Renal pelvis (tissue), 4 donors: ENCODE measurements around the gene CPLX1. TPM values are rescaled to one million over a fixed set of nuclear protein-coding genes. Genes with fewer than 3 reads are reported as not detected.

Experiments
- DNase-seq: peaks from one replicate; pipeline ENCODE4 v3.0.0-alpha.2; 2013
- polyA plus RNA-seq, 3 donors: library from polyadenylated mRNA; unstranded; fragments of 120-200 nt; gene quantifications; one replicate each; pipeline ENCODE4 v1.2.1, GENCODE V29; 2013; ENCODE audit not compliant: insufficient read length in 3 of 3

The CPLX1 gene
- polyA plus RNA-seq, 3 donors: 3.0 to 3.5 (median 3.1) TPM

GRCh38 chr4:856225-856901 lies 30.4 kb upstream of the CPLX1 start:
- DNase-seq: no peak

GRCh38 chr4:855880-856224 lies 29.9 kb upstream of the CPLX1 start:
- no peak for DNase-seq

- DNase-seq: no peak
Observed at GRCh38 chr4:854356-854755, 28.4 kb upstream of the CPLX1 start.

DNA sequence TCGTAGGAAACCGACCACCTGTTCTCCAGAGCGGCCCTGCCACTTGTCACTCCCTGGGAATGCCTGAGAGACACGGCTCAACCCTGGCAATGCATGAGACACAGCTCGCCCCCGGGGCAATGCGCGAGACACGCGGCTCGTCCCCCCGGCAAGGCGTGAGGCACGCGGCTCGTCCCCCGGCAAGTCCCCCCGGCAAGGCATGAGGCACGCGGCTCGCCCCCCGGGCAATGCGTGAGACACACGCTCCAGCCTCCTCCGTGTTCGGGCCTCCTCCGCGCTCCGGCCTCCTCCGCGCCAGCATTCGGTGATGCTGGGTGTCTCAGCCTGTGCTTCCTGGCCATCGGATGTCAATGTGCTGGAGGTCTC lies 27.5 kb upstream of the CPLX1 start:
- no peak for DNase-seq

- DNase-seq: no peak
Observed at GRCh38 chr4:851701-852430, 25.9 kb upstream of the CPLX1 start.

DNA sequence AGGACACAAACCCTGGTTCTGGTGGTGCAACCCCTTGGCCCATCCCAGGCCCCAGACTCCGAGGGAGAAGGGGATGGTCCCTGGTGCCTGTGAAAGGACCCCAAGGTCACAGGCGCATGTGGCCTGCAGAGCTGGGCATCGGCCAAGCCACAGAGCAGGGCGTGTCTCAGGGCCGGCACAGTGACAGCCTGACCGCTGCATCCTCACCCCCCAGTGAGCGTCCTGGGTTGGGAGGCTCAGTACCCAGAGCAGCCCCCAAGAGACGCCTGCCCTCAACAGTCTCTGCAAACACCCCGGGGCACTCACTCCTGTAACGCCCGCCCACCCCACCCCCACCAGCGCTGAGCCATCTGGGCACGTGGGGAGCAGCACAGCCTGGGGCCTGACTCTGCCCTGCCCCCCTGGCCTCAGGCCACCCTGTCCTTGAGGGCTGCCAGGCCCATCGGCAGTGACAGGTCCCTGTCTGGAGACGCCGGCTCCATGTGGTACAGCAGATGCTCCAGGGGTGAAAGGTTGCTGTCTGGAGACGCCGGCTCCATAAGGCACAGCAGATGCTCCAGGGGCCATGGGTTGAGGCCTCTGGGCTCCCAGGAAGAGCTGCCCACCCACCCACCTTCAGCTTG lies 24.5 kb upstream of the CPLX1 start:
- DNase-seq: no peak

DNA sequence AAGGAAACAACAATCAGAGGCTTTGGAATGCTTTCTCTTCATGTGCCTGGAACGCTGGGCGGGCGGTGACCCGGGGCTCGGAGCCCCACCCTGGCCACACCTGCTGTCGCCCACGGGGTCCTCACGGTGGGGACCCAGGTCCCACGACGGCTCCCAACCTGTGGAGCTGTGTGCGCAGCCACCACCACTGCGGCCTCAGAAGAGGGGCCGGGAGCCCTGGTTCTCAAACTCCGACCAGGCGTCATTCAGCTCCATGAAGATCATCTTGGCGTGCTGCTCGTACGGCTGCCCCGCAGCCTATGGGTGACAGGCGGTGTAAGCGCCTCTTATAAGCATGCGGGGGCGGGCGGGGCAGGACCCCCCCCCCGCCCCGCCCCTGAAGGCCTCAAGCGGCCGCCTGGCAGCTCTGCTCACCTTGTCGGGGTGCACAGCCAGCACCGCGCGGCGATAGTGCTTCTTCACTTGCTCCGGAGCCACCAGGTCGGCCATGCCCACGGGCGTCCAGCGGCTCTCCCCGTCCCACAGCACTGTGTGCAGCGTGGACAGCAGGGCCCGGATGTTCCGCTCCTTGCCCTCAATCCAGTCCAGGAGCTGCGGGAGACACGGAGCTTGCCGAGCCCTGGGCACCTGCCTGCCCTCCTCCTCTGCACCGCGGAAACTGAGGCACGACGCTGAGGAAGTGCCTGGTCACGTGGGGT lies 23.7 kb upstream of the CPLX1 start:
- no peak for DNase-seq

GRCh38 chr4:848803-849477 lies 23.0 kb upstream of the CPLX1 start:
- DNase-seq: no peak

GRCh38 chr4:848307-848691 lies 22.4 kb upstream of the CPLX1 start:
- DNase-seq: no peak

GRCh38 chr4:845836-846251 lies 19.9 kb upstream of the CPLX1 start:
- no peak for DNase-seq

DNA sequence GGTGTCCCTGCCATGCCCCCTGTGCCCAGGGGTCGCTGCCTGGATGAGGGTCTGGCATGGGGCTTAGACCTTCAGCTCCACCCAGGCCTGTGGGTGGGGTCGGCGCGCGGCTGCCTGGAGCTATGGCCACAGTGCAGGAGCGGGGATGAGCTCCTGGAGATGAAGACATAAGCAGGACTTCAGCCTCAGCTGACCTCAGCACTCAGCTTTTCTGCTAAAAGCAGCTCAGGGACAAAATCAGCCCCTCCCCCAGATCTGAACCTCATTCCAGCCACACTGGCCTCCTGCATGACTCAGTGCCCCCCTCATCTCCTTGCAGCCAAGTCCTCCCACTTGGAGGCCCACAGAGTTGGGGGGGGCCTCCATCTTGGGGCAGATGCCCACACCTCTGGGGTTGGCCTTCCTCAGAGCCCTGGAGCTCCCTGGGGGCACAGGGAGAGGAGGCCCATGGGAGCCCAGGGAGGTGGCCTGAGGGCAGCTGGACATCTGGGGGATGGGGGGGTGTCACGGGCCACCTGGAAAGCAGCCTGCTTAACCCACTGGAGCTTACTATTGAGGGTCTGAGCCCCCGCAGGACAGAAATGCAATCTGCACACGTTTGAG lies 19.4 kb upstream of the CPLX1 start:
- DNase-seq: no peak

DNA sequence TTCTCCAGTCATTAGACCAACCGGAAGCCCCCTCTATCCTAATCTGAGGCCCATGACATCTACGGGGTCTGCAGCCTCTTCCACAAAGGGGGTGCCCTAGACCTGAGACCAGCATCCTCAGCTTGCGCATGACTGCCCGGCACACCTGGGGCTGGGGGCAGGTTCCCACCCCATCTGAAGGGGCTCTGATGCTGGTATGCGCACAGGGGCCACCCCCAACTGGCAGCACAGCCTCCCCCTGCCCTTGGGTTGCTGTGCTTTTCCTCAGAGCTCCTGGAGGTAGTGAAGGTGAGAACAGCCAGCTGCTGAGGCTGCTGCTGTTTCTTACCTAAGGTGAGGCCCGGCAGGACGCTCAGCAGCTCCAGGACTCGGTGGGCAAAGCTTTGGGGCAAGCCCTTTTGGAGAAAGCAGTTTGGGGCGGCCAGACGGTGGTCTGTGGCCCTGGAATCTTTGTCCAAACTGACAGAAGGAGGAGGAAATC lies 18.9 kb upstream of the CPLX1 start:
- DNase-seq: no peak

- DNase-seq: no peak
Observed at GRCh38 chr4:839675-840443, 13.9 kb upstream of the CPLX1 start.

- no peak for DNase-seq
Observed at GRCh38 chr4:837772-838171, 11.8 kb upstream of the CPLX1 start.

DNA sequence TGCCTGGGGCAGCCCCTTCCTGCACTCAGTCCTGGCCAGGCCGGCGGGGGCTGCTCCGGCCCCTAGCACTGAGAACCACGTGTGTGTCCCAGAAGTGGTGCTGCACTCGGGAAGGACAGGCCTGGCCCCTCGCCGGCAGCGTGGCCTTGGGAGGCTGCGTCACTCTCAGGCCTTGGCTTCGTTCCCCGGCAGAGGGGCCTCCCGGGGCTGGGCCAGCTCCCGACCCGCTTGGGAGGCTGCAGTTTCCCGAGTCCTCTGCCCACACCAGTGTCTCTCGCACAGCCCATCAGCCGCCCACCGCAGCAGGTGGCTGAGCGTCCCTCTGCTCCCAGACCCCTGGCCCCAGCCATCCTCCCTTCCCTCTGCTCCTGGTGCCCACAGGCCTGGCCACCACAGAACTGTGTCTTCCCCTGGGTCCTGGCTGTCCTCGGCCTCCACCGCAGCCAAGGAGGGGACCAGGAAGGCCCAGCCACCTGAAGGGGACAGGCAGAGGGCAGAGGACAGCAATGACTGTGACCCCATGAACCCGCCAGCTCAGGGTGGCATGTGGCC lies 10.9 kb upstream of the CPLX1 start:
- no peak for DNase-seq

GRCh38 chr4:836003-836511 lies 10.1 kb upstream of the CPLX1 start:
- DNase-seq: no peak

DNA sequence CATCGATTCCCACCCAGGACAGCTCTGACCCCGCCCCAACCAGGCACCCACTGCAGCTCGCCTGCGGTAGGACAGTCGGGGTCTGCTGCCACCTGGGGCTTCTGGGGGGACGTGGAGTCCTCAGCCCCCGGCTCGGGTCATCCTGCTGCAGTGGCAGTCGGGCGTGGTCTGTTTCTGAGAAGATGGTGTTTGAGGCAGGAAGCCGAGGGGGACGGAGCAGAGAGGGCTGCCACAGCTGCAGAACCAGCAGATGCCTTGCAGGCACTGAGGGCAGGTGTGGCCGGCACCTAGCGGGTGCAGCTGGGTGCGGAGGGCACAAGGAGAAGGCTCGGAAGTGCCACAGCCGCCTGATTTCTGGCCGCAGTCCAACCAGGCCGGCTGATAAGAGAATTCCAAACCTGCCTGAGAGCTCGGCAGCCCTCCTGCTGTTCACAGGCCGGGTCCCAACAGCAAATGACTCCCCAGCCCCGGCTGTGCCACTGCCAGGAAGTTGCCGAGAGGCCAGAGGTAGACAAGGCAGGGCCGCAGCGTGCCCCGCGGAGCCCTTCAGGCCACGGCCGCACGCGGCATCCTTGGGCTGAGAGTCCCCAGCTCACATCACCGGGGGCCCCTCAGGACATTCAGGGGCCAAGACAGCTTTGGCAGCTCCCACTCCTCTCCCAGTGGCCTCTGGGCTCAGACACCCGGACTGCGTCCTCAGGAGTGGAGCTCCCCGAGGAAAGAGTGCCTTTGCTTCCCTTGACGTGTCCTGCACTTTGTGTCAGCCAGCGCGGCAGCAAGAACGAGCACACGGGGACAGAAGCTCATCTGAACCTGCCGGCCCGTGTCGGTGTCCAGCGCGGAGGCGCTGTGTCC lies 9.4 kb upstream of the CPLX1 start:
- no peak for DNase-seq

DNA sequence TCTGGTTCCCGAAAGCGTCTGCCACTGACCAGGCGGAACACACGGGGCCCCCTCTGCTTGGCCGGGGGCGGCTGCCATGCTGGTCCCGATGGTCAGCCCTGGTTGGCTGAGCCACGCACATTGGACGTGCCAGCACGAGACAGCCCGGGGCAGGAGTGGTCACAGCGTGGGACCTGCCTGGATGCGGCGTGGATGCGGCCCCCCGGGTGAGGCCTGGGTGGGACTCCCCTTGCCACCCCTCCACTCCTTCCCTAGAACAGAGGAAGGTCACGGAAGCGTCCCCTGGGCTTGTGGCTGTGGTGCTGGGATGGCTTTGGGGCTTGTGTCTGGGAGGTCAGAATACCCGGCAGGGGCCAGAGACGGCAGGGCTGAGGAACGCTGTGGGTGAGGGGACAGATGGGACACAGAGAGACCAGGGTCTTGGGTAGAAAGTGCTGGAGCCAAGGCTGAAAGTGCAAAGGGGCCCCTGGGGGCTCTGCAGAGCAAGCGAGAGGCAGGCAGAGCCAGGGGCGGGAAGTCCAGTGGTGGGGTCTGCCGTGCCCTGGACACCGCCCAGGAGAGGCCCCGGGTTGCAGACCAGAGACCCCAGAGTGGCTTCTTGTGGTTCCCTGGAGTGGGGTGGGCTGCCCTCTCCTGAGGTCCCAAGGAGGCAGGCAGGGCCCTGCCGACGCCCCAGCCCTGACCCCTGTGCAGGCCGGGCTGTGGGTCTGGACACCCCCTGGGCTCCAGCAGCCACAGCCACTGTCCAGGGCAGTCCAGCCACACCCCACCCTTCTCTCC lies 8.6 kb upstream of the CPLX1 start:
- DNase-seq: no peak
